Renal cortical epithelial cell (primary cell): ENCODE measurements around the gene NDRG2. TPM values are rescaled to one million over a fixed set of nuclear protein-coding genes. Genes with fewer than 3 reads are reported as not detected.

Experiments
- DNase-seq: peaks from one replicate; pipeline ENCODE4 v3.0.0-alpha.2; 2011; ENCODE audit warnings: low read depth
- total RNA-seq: library from RNA; depleted of rRNA; stranded (reverse); fragments of >200 nt; gene quantifications from 2 replicates; pipeline ENCODE4 v1.2.3, GENCODE V29; 2014

NDRG2 gene
- total RNA-seq = 0.35 and 4.6 TPM in 2 replicates

GRCh38 chr14:21024585-21025370 lies at the start of gene NDRG2:
TSS of gene NDRG2 (minus strand) at chr14:21025061. CDS start at chr14:21023315, 1,746 bp downstream.
- no peak for DNase-seq

- DNase-seq = no peak
These were observed 49.1 kb upstream of the NDRG2 start for GRCh38 chr14:21073921-21074320.

GRCh38 chr14:21072781-21073339 lies 48.0 kb upstream of the NDRG2 start:
- DNase-seq = no peak

DNA sequence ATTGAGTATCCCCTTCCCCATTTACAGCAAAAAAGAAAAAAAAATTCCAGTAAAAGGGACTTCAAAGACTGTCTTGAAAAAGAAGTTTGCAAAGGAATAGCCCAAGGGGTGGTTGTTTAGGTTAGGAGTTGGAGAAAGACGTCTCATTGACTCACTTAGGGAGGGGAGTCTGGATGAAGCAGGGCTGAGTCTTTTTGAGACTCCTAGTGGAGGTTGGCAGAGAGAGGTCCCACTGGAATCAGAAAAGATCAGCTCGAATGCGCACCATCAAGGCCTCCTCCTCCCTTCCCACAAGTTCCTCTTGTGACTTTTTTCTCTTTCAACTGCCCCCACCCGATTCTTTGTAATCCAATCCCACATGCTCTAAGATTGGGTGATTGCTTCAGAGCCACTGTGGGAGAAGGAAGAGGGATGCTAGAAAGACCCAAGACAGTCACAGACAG lies 47.2 kb upstream of the NDRG2 start:
- no peak for DNase-seq

DNA sequence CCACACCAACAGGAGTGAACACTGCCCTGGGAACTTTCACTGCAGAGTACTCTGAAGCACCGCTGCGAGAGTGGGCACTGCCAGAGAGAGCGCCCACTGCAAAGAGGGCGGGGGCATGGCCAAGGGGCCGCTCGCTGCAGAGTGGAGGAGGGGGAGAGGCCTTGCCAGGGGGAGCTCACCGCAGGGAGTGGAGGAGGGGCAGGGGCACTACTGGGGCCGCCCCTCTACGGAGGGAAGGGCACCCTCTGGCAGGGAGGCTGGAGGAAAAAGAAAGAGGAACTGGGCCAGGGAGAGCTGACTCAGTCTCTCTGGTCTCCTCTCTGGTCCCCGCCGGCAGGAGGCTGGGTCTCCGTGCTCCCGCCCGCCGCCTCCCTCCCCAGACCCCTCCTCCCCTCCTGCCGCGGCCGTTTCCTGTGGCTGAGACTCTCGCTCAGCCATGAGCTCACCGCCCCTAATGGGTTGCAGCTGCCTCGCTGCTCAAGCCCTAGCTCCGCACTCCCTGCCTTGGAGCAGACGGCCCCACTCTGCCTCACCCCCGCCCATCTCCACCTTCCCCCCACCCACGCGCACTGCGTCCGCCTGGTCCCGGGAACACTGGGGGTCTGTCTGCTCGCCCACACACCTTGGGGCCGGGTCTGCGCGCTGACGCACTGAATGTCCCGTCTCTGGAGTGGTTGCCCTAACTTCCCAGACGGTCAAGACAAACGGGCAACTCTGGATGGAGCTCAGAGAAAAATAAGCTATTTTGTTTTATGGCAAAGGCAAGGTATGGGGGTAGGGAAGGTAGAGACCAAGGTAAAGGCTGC lies 46.6 kb upstream of the NDRG2 start:
- peak; percentile 53 for DNase-seq

DNA sequence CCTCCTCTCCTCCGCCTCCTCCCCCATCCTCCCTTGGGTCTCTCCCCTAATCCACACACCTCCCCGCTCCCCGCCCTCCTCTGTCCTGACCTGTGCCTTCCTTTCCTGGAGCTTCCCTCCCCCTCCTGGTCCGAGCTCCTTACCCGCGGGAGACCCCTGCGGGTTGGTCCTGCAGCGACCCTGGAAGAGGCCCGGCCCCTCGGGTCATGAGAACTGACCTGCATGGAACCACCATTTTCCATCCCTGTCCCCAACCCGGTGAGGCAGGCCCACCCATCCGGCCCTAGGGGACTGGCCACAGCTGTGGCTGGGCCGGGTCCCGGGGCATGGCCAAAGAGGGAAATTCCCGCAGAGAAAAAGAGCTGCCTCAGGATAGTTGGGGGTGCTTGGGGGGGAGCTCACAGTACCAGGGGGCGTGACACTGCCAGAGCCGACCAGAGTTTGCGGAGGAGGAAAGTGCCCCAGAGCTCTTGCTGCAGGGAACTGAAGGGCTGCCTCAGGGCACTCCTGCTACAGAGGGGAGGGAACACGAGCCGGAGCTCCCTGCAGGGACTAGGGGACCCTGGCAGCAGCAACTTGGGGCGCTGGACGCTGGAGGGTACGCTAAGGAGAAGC lies 45.9 kb upstream of the NDRG2 start:
- DNase-seq = no peak

GRCh38 chr14:21070083-21070609 lies 45.3 kb upstream of the NDRG2 start, which contains the start of gene ARHGEF40:
TSS of gene ARHGEF40 (plus strand) at chr14:21070304. CDS start at chr14:21070397, 93 bp downstream.
- DNase-seq = no peak

DNA sequence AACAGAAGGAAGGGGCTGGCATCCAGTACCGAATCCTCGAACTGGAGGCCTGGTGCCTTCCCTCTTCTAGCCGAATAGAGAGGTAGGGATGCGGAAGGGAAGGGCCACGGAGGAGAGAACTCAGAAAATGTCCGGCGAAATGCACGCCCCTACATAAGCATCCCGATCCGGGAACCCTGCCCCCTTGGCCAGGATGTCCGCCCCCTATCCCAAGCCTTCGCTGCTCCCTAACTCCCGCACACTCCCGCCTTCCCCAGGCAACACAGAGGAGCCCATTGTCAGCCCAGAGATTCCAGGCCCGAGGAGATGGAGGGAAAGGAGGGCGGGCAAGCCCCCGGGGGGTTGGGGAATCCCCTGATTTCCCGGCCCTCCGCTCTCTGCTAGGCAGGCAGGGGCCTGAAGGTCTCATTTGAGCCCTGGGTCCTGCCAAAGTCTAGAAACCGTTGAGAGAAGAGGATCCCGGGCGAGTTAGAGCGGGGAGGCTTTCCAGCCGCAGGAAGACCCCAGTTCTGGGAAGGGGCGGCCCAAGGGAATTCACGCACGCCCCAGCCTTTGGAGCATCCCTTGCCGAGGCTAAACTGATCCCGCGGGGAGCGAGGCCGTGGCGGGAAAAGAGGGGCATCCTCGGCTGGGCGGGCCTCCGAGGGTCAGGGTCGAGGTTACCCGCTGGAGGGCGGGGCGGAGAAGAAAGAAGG lies 44.7 kb upstream of the NDRG2 start:
- DNase-seq = no peak

GRCh38 chr14:21068521-21069387 lies 43.9 kb upstream of the NDRG2 start:
- DNase-seq = no peak

DNA sequence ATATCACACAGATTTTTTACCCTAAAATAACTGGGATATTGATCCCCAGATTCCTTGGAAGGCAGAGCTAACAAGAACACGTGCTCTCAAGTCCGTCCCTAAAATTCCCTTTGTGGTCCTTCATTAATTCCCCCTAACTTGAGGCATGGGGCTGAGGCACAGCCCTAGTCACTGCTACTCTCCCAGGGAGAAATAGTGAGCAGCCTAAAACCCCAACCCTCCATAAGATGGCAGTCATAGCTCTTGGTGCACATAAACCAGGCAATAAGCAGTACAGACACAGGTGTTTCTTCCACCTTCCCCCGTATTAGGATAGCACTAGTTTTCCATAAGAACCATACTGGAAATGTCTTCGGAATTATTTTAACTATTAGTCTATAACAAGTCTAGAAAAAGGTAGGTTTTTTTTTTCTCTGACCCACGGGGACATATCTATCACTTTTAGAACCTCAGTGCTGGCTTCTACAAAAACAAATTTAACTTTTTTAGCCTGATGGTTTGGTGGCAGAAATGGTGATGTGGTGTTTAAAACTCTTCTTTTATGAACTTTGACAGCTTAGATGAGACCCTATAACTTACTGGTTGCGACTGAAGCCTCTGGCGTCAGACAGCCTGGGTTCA lies 42.1 kb upstream of the NDRG2 start:
- no peak for DNase-seq

- peak; percentile 81 for DNase-seq
These were observed 38.6 kb upstream of the NDRG2 start for GRCh38 chr14:21063479-21063878.

GRCh38 chr14:21061347-21061668 lies 36.4 kb upstream of the NDRG2 start:
- DNase-seq = no peak

- DNase-seq = no peak
These were observed 35.9 kb upstream of the NDRG2 start for GRCh38 chr14:21060614-21061346.

DNA sequence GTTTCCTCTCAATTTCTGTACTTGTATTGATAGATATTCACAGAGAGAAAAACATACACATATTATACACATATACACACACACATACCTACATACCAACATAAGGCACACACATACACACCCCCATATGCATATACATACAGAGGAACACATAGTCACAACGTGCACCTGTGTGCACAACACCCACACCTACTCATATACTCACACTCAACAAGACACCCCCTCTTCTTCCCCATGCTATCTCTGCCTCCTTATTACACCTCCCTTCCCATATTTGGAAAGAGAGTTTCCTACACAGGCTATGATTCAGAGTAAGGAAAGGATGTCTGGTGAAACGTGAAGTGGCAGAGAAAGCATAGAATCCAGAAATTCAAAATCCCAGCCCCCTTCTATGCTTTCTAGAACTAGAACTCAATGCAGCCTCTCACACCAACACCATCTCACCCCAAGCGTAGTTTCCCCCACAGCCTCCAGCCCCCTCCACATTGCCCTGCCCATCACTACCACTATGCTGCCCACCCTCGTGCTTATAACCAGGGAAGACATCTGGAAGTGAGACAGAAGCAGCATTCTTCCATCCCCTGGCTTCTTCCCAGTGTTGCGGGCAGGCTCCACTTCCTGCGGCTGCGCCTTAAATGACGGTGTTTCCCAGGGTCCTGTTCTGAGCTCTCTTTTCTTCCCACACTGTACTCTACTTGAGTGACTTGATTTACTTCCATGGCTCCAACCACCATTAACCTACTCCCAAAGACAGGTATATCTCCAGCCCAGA lies 35.2 kb upstream of the NDRG2 start:
- DNase-seq = no peak

DNA sequence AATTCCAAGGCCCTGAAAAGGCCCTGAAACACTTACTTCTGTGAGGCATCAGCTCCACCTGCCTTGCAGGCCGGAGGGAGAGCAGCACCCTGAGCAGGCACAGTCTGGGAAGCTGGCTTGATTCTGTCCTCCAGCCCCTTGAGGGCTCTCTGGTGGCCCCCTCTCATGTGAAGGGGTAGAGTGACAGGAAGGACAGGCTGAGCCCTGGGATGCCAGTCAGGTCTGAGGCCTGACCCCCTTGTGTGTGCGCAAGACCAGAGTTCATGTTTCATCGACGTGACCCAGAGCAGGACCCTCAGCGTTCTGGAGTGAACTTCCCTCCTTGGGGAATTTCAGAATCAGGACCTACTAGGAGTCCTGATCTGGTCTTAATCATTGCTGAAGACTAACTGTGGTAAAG lies 34.0 kb upstream of the NDRG2 start:
- DNase-seq = no peak

- DNase-seq = no peak
These were observed 33.2 kb upstream of the NDRG2 start, which contains the start of gene RNASE8 for GRCh38 chr14:21057803-21058675. TSS of gene RNASE8 (plus strand) at chr14:21057822. CDS start at chr14:21057893, 71 bp downstream.

GRCh38 chr14:21056520-21057163 lies 31.8 kb upstream of the NDRG2 start:
- no peak for DNase-seq
